Hippocampal formation (tissue), 2 donors: ENCODE data around the gene CHD2.
"Not testable (repeated sequence)": the region's sequence is repeated elsewhere in the genome, so short reads cannot be mapped to it uniquely, and the experiment has no call there.

Source experiments
- DNase-seq, 2 donors: peaks; one replicate each; lab custom pipeline; 2025; lab: John Stamatoyannopoulos, UW

CHD2 gene

DNA sequence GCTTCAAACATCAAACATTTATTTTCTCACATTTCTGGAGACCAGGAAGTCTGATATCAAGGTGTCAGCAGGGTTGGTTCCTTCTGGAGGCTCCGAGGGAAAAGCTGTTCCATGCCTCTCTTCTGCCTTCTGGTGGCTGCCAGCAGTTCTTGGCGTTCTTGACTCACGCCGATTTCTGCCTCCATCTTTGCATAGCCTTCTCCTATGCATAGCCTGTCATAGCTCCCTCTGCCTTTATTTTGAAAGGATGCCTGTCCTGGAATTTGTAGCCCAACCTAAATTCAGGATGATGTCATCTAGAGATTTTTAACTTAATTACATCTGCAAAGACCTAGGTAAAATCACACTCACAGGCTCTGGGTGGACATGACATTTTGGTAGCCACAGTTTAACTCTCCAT, 118.5 kb downstream of the CHD2 start:
- no peak for DNase-seq

DNA sequence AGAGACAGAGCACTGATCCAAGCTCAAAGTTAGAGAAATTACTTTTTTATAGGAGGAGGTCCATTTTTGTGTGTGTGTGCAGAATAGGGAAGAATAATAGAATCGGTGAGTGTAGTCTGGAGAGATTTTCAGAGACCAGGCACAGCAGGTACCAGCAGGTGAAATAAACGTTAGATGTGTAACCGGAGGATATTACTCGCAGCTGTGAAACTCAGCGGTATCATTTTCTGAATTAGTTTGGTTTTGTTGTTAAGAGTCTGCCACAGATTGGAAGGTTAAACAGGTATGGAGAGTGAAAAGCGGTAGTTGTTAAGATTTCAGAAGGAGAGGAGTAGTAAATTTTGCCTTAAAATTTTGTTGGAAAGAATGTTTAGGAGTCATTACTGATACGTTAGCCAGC, 119.0 kb downstream of the CHD2 start:
- DNase-seq = no peak

DNA sequence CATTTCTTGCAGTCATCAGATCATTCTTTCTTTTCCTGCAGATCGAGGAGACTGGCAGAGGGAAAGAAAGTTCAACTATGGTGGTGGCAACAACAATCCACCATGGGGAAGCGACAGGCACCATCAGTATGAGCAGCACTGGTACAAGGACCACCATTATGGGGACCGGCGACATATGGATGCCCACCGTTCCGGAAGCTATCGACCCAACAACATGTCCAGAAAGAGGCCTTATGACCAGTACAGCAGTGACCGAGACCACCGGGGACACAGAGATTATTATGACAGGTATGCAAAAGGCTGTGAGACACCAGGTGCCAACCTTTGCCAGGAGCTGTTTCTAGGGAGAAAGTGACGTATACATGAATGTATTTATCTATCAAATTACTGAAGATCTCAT, 119.8 kb downstream of the CHD2 start:
- no peak for DNase-seq

DNA sequence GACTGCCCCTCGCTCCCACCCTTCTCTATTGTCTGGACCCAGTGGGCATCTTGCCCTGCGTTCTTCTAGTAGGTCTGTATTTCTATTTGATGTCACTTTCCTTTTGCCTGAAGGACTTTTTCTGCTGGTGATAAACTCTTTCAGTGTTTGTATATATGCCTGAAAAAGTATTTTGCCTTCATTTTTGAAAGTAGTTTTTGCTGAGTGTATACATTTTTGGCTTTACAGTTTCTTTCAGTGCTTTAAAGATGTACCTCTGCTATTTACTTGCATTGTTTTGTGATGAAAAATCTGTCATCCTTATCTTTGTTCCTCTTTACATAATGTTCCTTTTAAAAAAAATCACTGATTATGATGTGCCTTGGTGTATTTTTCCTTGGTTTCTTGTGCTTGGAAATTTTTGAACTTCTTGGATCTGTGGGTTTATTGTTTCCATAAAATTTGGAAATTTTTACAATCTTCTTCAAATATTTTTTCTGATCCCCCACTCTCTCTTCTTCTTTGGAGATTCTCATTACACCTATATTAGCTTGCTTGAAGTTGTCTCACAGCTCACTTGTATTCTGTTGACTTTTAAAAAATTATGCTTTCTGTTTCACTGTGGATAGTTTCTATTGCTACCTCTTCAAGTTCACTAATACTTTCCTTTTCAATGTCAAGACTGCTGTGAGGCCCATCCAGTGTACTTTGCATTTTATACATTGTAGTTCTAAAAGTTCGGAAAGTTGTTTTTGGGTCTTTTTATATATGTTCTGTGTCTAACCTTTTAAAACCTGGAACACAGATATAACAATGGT, 121.0 kb downstream of the CHD2 start:
- no peak for DNase-seq

- DNase-seq = no peak
Observed at GRCh38 chr15:93024293-93024692, 124.2 kb downstream of the CHD2 start.

- no peak for DNase-seq
Observed at GRCh38 chr15:93024716-93025624, 124.8 kb downstream of the CHD2 start.

DNA sequence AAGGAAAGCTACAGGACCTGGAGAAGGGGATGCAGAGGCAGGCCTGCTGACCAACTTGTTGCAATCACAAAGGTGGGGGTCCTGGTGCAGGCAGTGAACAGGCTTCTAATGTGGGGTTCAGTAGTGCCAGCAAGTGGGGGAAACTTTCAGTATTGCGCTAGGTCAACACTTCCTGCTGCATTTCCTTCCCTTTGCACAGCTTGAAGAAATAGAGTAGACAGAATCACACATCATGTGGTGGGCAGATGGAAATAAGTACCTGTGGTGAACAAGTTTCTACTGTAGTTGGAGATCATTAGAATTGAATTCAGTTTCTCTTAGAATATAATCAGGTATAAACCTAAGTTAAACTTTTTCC, 125.5 kb downstream of the CHD2 start:
- DNase-seq = no peak

GRCh38 chr15:93026380-93026817, 126.3 kb downstream of the CHD2 start:
- no peak for DNase-seq

DNA sequence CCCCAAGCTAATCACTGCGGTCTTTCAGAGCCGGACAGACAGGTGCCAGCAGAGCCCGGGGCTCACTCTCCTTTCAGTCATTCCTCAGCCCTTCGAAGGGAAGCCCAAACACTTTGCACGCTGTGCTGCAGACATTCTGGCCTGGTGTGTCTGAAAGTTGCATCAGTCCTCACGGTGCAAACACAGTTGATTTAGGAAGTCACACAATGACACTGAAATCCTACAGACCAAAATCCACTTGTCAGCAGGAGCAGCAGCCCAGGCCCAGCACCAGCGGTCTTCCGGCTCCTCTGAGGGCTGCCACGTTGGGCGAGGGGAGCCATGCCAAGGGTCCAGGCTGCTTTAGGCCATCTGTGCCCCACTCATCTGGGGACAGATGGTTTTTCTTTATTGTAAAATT, 127.3 kb downstream of the CHD2 start:
- DNase-seq = no peak

GRCh38 chr15:93028111-93028631, 128.0 kb downstream of the CHD2 start:
- peak in 1 of 2 donors; percentile 52 for DNase-seq

GRCh38 chr15:93028632-93029213, 128.6 kb downstream of the CHD2 start:
- DNase-seq = peak; percentile 57 to 58

GRCh38 chr15:93029214-93029835, 129.2 kb downstream of the CHD2 start:
- DNase-seq = no peak

DNA sequence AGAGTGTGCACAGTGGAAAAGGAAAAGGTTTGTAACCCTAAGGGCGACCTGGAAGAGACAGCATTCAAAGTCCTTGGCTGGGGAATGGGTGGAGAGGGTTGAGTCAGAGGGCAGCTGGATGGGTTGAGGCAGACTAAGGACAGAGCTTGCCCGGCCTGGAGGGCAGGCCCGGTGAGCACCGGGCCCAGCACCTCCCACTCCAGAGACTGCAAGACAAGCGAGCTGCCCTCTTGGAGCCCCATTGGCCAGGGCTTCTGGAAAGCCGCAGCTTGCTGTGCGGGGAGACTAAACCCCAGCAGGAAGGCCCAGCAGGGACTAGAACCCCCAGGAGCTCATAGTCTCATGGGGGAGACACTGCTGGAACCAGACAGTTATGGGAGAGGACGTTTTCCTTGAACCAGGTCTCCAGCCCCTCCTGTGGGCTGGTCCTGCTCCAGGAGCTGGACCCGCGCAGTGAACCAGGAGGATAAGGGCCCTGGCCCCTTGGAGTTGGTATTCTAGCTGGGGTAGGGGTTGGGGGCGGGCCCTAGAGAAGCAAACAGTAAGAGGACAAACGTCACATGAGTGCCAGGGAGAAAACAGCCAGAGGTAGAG, 129.8 kb downstream of the CHD2 start:
- no peak for DNase-seq

DNA sequence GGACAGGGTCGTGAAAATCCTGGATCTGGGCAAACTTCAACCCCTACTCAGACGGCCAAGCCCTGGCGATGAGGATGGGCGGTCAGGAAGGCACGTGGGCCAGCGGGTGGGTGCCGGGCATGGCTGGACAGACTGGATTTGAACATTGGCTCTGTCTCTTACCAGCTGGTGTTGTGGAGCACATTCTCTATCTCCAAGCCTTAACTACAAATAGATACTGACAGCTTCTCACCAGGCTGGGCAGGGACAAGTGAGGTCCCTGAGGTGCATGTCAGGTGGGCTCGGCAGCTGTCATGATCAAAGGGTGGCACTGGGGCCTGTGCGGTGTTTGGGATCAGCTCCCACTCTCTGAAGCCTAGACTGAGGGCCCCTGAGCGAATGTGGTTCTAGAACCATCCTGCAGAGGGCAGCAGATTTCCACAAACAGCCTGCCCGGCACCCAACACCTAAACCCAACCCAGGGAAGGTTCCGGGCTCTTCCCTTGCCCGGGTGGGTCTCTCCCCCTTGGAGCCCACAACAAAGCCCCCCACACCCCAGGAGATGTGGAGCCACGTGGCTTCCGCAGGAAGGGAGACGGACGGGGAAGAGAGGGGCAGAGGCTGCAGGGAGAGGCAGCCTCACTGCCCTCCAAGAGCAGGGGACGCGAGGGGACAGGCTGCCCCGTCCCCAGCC, 130.4 kb downstream of the CHD2 start:
- peak; percentile 58 to 59 for DNase-seq

DNA sequence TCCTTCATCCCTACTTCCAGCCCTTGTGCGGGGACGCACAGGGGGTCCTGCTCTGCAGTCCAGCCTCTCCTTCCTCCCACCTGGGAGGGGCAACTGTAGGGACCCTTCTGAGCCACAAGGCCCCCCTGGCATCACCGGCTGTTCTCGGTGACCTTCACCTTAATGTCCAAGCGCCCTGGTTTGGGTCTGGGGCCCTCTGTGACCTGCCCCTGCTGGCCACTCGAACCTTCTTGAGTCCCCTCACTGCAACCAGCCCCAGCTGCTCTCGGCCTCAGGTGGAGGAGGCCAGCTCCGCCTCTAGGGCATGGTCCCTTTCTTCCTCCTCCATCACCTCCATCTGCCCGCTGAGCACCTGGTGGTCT, 131.0 kb downstream of the CHD2 start:
- no peak for DNase-seq

GRCh38 chr15:93031557-93032384, 131.6 kb downstream of the CHD2 start:
- DNase-seq = not testable (repeated sequence)

GRCh38 chr15:93032515-93033206, 132.5 kb downstream of the CHD2 start:
- not testable (repeated sequence) for DNase-seq

DNA sequence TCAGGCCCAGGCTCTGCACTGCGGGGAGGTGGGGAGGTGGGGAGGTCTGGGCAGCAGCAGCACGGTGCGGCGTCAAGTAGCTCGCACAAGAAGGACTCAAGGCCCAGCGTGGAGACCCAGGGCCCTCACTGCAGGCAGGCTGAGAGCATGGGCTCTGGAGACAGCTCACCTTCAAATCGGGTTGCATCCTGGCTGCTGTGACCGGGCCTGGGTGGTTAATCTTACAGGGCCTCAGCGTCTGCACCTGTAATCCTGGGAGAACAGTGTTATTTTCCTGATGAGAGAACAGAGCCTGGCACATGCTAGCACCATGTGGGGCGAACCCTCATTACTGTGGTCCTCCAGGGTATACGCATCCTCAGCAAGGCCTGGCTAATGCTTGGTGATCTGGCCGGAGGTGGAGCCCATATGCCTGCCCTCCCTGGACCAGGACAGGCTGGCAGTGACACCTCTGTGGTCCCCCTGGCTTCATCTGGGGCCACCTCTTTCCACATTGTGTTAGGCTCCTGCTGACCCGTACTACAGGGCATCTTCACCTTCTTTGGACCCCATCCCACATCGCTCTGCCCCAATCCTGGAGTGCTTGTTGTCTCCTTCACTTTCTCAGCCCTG, 133.4 kb downstream of the CHD2 start:
- DNase-seq = no peak

GRCh38 chr15:93034512-93034911, 134.4 kb downstream of the CHD2 start:
- DNase-seq = no peak
